Inflammatory macrophage (primary cell): ENCODE data around the gene CXCL8.
A peak's percentile ranks its signal among the peaks of the same experiment; 100 is the strongest.

ENCODE experiments used
- DNase-seq, 2 donors: peaks; one replicate each; pipeline ENCODE4 v3.0.0-alpha.2; 2020 to 2022

Gene CXCL8

GRCh38 chr4:73743795-73744194, 3.4 kb downstream of the CXCL8 start:
- DNase-seq = no peak

DNA sequence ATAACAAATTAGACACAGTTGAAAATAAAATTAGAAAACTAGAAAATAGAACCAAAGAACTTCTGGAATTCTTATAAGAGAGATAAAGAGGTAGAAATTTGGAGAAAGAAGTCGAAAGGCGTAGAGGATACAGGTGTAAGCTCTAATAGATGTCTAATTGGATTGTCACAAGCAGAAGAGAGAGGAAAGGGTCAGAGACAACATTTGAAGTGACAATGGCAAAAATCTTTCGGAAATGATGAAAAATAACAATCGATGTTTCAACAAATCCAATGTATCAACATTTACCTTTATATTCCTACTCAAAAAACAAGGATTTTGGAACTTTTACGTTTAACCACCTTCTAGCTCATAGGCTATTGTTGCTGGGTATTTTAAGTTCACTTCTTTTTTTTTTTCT, 3.8 kb downstream of the CXCL8 start:
- DNase-seq = no peak

DNA sequence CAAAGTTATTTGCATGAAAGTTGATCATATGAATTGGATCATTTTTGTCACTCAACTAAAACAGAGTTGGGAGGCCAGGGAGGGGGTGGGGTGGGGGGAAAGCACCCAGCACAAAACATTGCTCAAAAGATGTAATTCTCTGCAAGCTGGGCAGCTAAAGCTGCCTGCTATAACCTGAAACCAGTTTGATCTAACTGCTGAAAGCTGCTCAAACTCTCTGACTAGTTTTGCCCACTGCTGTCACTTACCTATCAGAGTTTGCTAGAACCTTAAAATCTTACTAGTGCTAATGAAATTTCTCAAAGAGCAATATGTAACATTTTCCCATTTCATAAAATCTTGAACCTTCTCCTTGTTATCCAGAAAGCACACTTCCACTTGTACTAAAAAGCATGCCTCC, 10.4 kb downstream of the CXCL8 start:
- no peak for DNase-seq

- DNase-seq = peak; percentile 33 to 46
These were observed 10.8 kb downstream of the CXCL8 start for GRCh38 chr4:73751166-73751565.

DNA sequence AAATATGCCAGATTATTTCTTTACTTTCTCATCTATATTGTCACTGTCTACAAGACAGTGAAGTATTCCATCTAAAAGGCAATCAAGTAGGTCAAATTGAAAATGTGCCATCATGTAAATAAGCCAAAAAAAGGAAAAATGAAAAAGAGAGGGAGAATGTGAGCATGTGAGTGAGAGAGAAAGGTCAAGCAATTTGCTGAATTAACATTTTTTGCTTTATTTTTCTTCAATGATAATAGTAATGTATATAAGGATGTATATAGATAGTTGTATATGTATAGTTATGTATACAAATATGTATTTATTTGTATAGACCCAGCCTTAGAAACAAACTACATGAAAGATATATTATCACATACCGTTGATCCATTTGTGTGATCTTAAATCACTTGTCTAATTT, 11.5 kb downstream of the CXCL8 start:
- no peak for DNase-seq

- no peak for DNase-seq
These were observed 12.1 kb downstream of the CXCL8 start for GRCh38 chr4:73752424-73752823.

DNA sequence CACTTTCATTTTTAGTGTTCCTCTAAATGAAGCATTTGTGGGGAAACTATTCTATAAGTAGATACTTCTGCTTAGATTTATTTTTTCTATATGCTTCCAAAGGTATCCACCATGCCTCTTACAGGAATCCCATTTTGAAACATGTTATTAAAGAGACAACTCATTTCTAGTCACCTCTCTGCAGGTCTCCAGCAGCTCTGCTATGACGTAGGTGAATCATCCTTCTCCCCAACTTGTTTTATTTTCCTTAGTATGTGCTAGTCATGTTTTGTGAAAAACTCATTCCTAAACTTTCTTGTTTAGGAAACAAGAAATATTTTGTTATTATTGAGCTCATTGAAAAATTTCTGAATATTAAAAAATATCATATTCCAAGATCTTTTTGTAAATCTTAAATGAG, 12.8 kb downstream of the CXCL8 start:
- no peak for DNase-seq

DNA sequence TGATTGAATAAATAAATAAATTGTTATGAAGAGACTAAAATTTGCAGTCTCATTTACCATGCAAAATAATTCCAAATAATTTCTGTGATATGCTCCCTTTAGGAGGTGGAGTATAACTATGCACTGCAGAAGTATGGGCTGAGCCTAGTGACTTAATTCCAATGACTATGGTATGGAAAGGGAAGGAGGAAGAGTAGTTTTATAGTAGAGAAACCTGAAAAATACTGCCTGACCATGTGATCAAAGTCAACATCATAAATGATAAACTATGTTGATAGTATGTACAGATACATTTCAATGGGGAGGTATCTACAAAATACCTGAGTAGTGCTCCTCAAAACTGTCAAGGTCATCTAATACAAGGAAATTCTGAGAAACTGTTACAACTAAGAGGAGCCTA, 14.6 kb downstream of the CXCL8 start:
- no peak for DNase-seq

GRCh38 chr4:73759357-73759756, 19.0 kb downstream of the CXCL8 start:
- DNase-seq = no peak

- DNase-seq = no peak
These were observed 21.5 kb downstream of the CXCL8 start for GRCh38 chr4:73761856-73762255.

GRCh38 chr4:73762409-73762808, 22.0 kb downstream of the CXCL8 start:
- peak; percentile 50 to 63 for DNase-seq

GRCh38 chr4:73763877-73764276, 23.5 kb downstream of the CXCL8 start:
- no peak for DNase-seq

DNA sequence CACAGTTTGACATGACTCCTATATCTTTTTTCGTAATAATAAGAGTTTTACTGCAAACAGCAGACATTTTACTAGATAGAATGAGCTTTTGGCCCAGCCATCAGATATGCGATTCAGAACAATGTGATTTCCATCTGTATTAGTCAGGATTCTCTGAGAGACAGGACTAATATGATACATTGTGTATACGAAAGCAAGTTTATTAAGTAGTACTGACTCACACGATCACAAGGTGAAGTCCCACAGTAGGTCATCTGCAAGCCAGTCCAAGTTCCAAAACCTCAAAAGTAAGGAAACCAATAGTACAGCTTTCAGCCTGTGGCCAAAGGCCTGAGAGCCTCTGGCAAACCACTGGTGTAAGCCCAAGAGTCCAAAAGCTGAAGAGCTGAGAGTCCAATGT, 24.1 kb downstream of the CXCL8 start:
- no peak for DNase-seq

DNA sequence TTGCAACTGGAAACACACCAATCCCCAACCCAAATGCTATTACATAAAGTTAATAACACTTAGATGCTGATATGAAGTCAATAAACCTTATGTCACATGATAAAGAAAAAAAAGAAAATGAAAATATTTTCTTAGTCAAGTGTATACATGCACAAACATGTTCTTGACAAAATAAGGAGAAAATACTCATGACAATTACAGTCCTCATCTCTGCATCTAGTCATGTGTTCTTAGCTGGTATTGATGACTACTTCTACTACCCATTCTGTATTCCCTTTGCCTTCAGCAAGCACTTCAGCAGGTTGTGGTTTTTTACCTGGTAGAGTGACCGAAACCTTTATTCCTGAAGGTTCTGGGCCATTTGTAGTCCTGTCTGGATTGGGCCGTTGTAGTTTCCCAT, 24.9 kb downstream of the CXCL8 start:
- no peak for DNase-seq

GRCh38 chr4:73770917-73771316, 30.5 kb downstream of the CXCL8 start:
- peak; percentile 22 to 56 for DNase-seq

DNA sequence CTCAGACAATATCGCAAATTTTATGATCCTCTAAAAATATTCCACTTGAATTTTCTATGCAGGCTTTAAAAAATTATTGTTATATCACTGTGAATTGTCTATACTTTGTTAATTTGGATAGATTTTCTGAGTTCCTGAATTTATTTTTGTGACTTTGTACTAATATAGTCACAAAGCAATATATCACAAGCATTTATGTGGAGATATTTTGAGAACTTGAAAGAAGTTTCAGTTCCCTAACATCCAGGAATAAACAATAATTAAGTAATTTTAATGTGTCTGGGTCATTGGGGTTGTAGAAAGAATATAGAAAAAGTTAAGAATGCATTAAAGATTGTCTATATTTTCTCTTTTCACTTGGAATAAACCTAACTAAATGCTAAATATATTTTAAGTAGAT, 32.0 kb downstream of the CXCL8 start:
- peak in 1 of 2 donors; percentile 73 for DNase-seq

GRCh38 chr4:73774406-73774805, 34.0 kb downstream of the CXCL8 start:
- peak; percentile 46 to 51 for DNase-seq

- DNase-seq = peak; percentile 38 to 55
These were observed 36.0 kb downstream of the CXCL8 start for GRCh38 chr4:73776321-73776729.

- DNase-seq = no peak
These were observed 37.2 kb downstream of the CXCL8 start for GRCh38 chr4:73777612-73778011.

- no peak for DNase-seq
These were observed 39.9 kb downstream of the CXCL8 start for GRCh38 chr4:73780243-73780642.

GRCh38 chr4:73780834-73781233, 40.5 kb downstream of the CXCL8 start:
- no peak for DNase-seq

DNA sequence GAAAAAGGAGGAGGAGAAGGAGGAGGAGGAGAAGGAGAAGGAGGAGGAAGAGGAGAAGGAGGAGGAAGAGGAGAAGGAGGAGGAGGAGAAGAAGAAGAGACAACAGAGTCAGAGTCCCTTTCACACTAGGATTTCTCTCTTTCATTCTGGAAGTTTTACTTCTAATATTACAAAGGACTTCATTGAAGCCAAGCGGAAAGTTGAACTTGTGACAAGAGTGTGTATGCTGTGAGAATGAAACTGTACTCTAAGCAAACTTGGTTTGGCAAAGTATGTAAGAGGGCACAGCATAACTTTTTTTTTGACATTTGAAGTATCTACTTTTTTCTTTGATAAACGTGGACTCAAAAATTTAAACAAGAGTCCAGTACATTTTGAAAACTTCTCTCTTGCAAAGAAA, 48.0 kb downstream of the CXCL8 start:
- no peak for DNase-seq
